ENCODE results near the gene CFAP43. TPM values are rescaled to one million over a fixed set of nuclear protein-coding genes. Genes with fewer than 3 reads are reported as not detected.

The CFAP43 gene
- total RNA-seq, 1 experiment from 2014 or later = 0.42 TPM

GRCh38 chr10:104130041-104130440 lies 102.1 kb downstream of the CFAP43 start:
- peaks cover 14% of the 10 kb centered on the region for H3K4me1 Mint-ChIP-seq
- no peaks in the 10 kb centered on the region; the same call in 1 of the 2 replicates for H3K27me3 Mint-ChIP-seq (ENCODE audit: low read depth)
- no peaks in the 10 kb centered on the region for H3K9me3 Mint-ChIP-seq
- H3K27ac Mint-ChIP-seq = 0 out of 2 replicates have a peak overlapping the region, but pooled peaks have one; percentile 14
- ATAC-seq = no peak
- POLR2A ChIA-PET = interaction anchor here (0.7 to 1.2 kb wide), 2 partner anchors 12 to 53 kb away, joined by 3 to 7 read pairs; no protein-coding TSS in a partner anchor
- CTCF ChIA-PET = interaction anchor here (1.0 to 1.8 kb wide), 3 partner anchors 8 to 17 kb away, joined by 3 to 6 read pairs (median 4); partner anchors contain the start of gene SFR1
- TF ChIP-seq ATF1 (CRISPR knock-in tag; IDR thresholded peaks at IDR 0.05) = no peak
- TF ChIP-seq MXD4 (CRISPR knock-in tag; IDR thresholded peaks at IDR 0.05; ENCODE audit: borderline replicate concordance) = no peak
- no peak for TF ChIP-seq EMX1 (CRISPR knock-in tag; IDR thresholded peaks at IDR 0.05)
- TF ChIP-seq, protein P1, sequence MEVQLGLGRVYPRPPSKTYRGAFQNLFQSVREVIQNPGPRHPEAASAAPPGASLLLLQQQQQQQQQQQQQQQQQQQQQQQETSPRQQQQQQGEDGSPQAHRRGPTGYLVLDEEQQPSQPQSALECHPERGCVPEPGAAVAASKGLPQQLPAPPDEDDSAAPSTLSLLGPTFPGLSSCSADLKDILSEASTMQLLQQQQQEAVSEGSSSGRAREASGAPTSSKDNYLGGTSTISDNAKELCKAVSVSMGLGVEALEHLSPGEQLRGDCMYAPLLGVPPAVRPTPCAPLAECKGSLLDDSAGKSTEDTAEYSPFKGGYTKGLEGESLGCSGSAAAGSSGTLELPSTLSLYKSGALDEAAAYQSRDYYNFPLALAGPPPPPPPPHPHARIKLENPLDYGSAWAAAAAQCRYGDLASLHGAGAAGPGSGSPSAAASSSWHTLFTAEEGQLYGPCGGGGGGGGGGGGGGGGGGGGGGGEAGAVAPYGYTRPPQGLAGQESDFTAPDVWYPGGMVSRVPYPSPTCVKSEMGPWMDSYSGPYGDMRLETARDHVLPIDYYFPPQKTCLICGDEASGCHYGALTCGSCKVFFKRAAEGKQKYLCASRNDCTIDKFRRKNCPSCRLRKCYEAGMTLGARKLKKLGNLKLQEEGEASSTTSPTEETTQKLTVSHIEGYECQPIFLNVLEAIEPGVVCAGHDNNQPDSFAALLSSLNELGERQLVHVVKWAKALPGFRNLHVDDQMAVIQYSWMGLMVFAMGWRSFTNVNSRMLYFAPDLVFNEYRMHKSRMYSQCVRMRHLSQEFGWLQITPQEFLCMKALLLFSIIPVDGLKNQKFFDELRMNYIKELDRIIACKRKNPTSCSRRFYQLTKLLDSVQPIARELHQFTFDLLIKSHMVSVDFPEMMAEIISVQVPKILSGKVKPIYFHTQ (CRISPR knock-in tag; IDR thresholded peaks at IDR 0.05) = no peak
- TF ChIP-seq PREB (CRISPR knock-in tag; IDR thresholded peaks at IDR 0.05; ENCODE audit: borderline replicate concordance) = no peak
- no peak for TF ChIP-seq ZNF317 (CRISPR knock-in tag; IDR thresholded peaks at IDR 0.05; ENCODE audit: borderline replicate concordance, low read depth)
- no peak for TF ChIP-seq E2F1 (CRISPR knock-in tag; IDR thresholded peaks at IDR 0.05)
- TF ChIP-seq, protein P2, sequence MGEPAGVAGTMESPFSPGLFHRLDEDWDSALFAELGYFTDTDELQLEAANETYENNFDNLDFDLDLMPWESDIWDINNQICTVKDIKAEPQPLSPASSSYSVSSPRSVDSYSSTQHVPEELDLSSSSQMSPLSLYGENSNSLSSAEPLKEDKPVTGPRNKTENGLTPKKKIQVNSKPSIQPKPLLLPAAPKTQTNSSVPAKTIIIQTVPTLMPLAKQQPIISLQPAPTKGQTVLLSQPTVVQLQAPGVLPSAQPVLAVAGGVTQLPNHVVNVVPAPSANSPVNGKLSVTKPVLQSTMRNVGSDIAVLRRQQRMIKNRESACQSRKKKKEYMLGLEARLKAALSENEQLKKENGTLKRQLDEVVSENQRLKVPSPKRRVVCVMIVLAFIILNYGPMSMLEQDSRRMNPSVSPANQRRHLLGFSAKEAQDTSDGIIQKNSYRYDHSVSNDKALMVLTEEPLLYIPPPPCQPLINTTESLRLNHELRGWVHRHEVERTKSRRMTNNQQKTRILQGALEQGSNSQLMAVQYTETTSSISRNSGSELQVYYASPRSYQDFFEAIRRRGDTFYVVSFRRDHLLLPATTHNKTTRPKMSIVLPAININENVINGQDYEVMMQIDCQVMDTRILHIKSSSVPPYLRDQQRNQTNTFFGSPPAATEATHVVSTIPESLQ (CRISPR knock-in tag; IDR thresholded peaks at IDR 0.05) = no peak
- no peak for TF ChIP-seq FOXK1 (CRISPR knock-in tag; IDR thresholded peaks at IDR 0.05)
- no peak for TF ChIP-seq USF2 (CRISPR knock-in tag; IDR thresholded peaks at IDR 0.05)
- no peak for TF ChIP-seq SOX15 (CRISPR knock-in tag; IDR thresholded peaks at IDR 0.05)
- TF ChIP-seq MYBL2 (CRISPR knock-in tag; IDR thresholded peaks at IDR 0.05) = no peak
- no peak for TF ChIP-seq NFATC4 (CRISPR knock-in tag; IDR thresholded peaks at IDR 0.05)
- no peak for TF ChIP-seq FOXP1 (CRISPR knock-in tag; IDR thresholded peaks at IDR 0.05; ENCODE audit: borderline replicate concordance)
- TF ChIP-seq NR1H2 (CRISPR knock-in tag; IDR thresholded peaks at IDR 0.05) = no peak
- no peak for TF ChIP-seq CREM (CRISPR knock-in tag; IDR thresholded peaks at IDR 0.05)
- peaks cover 6% of the 10 kb centered on the region for H3K36me3 Mint-ChIP-seq
- H3K4me3 Mint-ChIP-seq = no peak overlapping the region
- no peak for DNase-seq (ENCODE audit: low spot score)

DNA sequence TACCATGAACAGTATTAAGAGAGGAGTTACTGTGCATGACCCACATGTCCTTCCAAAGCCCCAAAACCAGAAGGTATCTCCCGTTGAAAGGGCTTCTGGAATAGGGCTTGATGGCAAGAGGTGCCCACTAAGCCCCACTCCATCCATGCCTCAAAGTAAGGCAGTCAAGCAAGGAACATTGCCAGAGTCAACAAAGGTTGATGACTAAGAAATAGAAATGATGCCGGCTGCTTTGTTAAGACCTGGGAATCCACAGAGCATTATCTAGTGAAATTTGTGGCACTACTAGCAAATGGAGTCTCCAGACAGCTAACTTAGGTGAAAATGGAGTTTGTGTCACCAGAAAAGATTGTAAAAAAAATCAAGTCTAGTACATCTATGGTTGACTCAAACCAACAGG lies 104.0 kb downstream of the CFAP43 start:
- ChIA-PET POLR2A (interaction anchor here (0.6 kb wide), 1 partner anchor 221 kb away, joined by 4 read pairs; no protein-coding TSS in a partner anchor), CTCF (interaction anchor here (1.3 to 2.4 kb wide), 5 partner anchors 12 to 145 kb away, joined by 3 to 22 read pairs (median 5); no protein-coding TSS in a partner anchor)
- no peaks in the 10 kb centered on the region for H3K9me3 Mint-ChIP-seq
- no peak overlapping the region for H3K27ac Mint-ChIP-seq
- ATAC-seq = no peak
- H3K27me3 Mint-ChIP-seq (ENCODE audit: low read depth) = no peaks in the 10 kb centered on the region; the same call in 1 of the 2 replicates
- H3K4me3 Mint-ChIP-seq = no peak overlapping the region
- no peak for DNase-seq (ENCODE audit: low spot score)
- H3K36me3 Mint-ChIP-seq = peaks cover 6% of the 10 kb centered on the region
- H3K4me1 Mint-ChIP-seq = peaks cover 22% of the 10 kb centered on the region
- TF ChIP-seq TEAD4 (CRISPR knock-in tag; IDR thresholded peaks at IDR 0.05) (no peak), MAX (CRISPR knock-in tag; IDR thresholded peaks at IDR 0.05) (no peak), OVOL2 (CRISPR knock-in tag; IDR thresholded peaks at IDR 0.05; ENCODE audit: borderline replicate concordance) (no peak)
- TF ChIP-seq, protein P3, sequence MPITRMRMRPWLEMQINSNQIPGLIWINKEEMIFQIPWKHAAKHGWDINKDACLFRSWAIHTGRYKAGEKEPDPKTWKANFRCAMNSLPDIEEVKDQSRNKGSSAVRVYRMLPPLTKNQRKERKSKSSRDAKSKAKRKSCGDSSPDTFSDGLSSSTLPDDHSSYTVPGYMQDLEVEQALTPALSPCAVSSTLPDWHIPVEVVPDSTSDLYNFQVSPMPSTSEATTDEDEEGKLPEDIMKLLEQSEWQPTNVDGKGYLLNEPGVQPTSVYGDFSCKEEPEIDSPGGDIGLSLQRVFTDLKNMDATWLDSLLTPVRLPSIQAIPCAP (CRISPR knock-in tag; IDR thresholded peaks at IDR 0.05) = no peak
- TF ChIP-seq, protein P2 (CRISPR knock-in tag; IDR thresholded peaks at IDR 0.05) = no peak

All from WTC11 (cell line).